ENCODE data around the gene VKORC1.
"Not testable (repeated sequence)": the region's sequence is repeated elsewhere in the genome, so short reads cannot be mapped to it uniquely, and the experiment has no call there.

Gene VKORC1

GRCh38 chr16:31106509-31107464 lies 12.2 kb upstream of the VKORC1 start:
- DNase-seq, result no peak

GRCh38 chr16:31105677-31106213 lies 11.1 kb upstream of the VKORC1 start:
- peak; percentile 70 for DNase-seq

- DNase-seq, result not testable (repeated sequence)
Observed at GRCh38 chr16:31100876-31101641, 6.5 kb upstream of the VKORC1 start.

- no peak for DNase-seq
Observed at GRCh38 chr16:31099860-31100638, 5.5 kb upstream of the VKORC1 start.

GRCh38 chr16:31094088-31094423 lies 541 bp downstream of the VKORC1 start:
- DNase-seq, result no peak

- no peak for DNase-seq
Observed at GRCh38 chr16:31093132-31093703, 1.4 kb downstream of the VKORC1 start.

GRCh38 chr16:31092330-31092729 lies 2.3 kb downstream of the VKORC1 start:
- DNase-seq, result no peak

GRCh38 chr16:31090540-31090939 lies 4.1 kb downstream of the VKORC1 start:
- no peak for DNase-seq

GRCh38 chr16:31089199-31089598 lies 5.4 kb downstream of the VKORC1 start:
- DNase-seq, result no peak

- DNase-seq, result no peak
Observed at GRCh38 chr16:31088459-31089183, 6.0 kb downstream of the VKORC1 start, which contains the start of gene PRSS53. PRSS53 (minus strand) TSS chr16:31088943; CDS start chr16:31088809, 134 bp downstream.

GRCh38 chr16:31087971-31088370 lies 6.6 kb downstream of the VKORC1 start:
- no peak for DNase-seq

- no peak for DNase-seq
Observed at GRCh38 chr16:31087481-31087880, 7.1 kb downstream of the VKORC1 start.

- DNase-seq, result no peak
Observed at GRCh38 chr16:31086629-31086906, 8.0 kb downstream of the VKORC1 start.

- DNase-seq, result no peak
Observed at GRCh38 chr16:31085873-31086628, 8.5 kb downstream of the VKORC1 start.

GRCh38 chr16:31085411-31085810 lies 9.2 kb downstream of the VKORC1 start:
- no peak for DNase-seq

- no peak for DNase-seq
Observed at GRCh38 chr16:31084584-31085302, 9.9 kb downstream of the VKORC1 start.

- no peak for DNase-seq
Observed at GRCh38 chr16:31083981-31084380, 10.6 kb downstream of the VKORC1 start.

- DNase-seq, result no peak
Observed at GRCh38 chr16:31083556-31083955, 11.0 kb downstream of the VKORC1 start.

GRCh38 chr16:31083081-31083480 lies 11.5 kb downstream of the VKORC1 start:
- no peak for DNase-seq

- DNase-seq, result no peak
Observed at GRCh38 chr16:31082368-31083045, 12.1 kb downstream of the VKORC1 start.
